SU-DHL-6 (cell line): ENCODE data around the gene NT5DC2.

ENCODE experiments used
- H2AFZ ChIP-seq: fragments of 200-600 bp; sonication (generic); 2 replicates; pipeline ENCODE4 v1.6.1; 2014; ENCODE audit warnings: low read depth, mild to moderate bottlenecking, moderate library complexity, mixed read lengths, antibody characterized with exemption, low read length; ENCODE audit not compliant: severe bottlenecking
- H3F3A ChIP-seq: fragments of 200-600 bp; shearing (Covaris generic); 2 replicates; pipeline ENCODE4 v1.6.0; 2016; ENCODE audit warnings: antibody characterized with exemption, mild to moderate bottlenecking; ENCODE audit not compliant: insufficient read depth
- H3K27ac ChIP-seq: fragments of 200-600 bp; sonication (generic); 2 replicates; pipeline ENCODE4 v1.5.1; 2016; ENCODE audit warnings: low read depth, mild to moderate bottlenecking, low read length, moderate library complexity, mixed read lengths
- H3K27me3 ChIP-seq: fragments of 200-600 bp; sonication (generic), shearing (Covaris generic); 2 replicates; pipeline ENCODE4 v1.6.0; 2014; ENCODE audit warnings: mild to moderate bottlenecking, low read length
- H3K36me3 ChIP-seq: fragments of 200-600 bp; sonication (generic); 2 replicates; pipeline ENCODE4 v1.6.1; 2014; ENCODE audit warnings: mild to moderate bottlenecking, low read length, mixed read lengths
- H3K4me2 ChIP-seq: fragments of 300-600, 200-600 bp; shearing (Covaris generic), sonication (generic); 2 replicates; pipeline ENCODE4 v1.6.0; 2014; ENCODE audit warnings: low read length, low read depth, mild to moderate bottlenecking; ENCODE audit not compliant: poor library complexity, severe bottlenecking
- H3K4me3 ChIP-seq: fragments of 200-600 bp; sonication (generic); 2 replicates; pipeline ENCODE4 v1.5.1; 2014; ENCODE audit warnings: antibody characterized with exemption, low read length, mild to moderate bottlenecking, mixed read lengths; ENCODE audit not compliant: insufficient read depth, poor library complexity, severe bottlenecking
- H3K79me2 ChIP-seq: fragments of 200-600 bp; sonication (generic); 2 replicates; pipeline ENCODE4 v1.6.1; 2014; ENCODE audit warnings: mild to moderate bottlenecking, low read length, moderate library complexity; ENCODE audit not compliant: insufficient read depth
- H3K9ac ChIP-seq: fragments of 200-600 bp; sonication (generic); 2 replicates; pipeline ENCODE4 v1.7.0; 2014; ENCODE audit warnings: mild to moderate bottlenecking, low read length
- H3K9me2 ChIP-seq: fragments of 200-600 bp; sonication (generic); replicated peaks from 2 replicates; pipeline ENCODE4 v1.6.1; 2014; ENCODE audit warnings: low read length; ENCODE audit not compliant: insufficient read depth
- H3K9me3 ChIP-seq: fragments of 200-600 bp; sonication (generic); 2 replicates; pipeline ENCODE4 v1.6.1; 2014; ENCODE audit warnings: low read length, mixed read lengths; ENCODE audit not compliant: insufficient read depth
- H4K20me1 ChIP-seq: fragments of 200-600 bp; sonication (generic); 2 replicates; pipeline ENCODE4 v1.6.1; 2014; ENCODE audit warnings: low read depth, mild to moderate bottlenecking, antibody characterized with exemption, low read length, moderate library complexity, mixed read lengths
- CTCF ChIP-seq: fragments of 200-600 bp; sonication (generic); IDR thresholded peaks from one replicate; pipeline ENCODE4 v1.5.1; 2017; ENCODE audit warnings: antibody characterized with exemption, mild to moderate bottlenecking, low read length, moderate library complexity; ENCODE audit not compliant: insufficient read depth, poor library complexity, severe bottlenecking
- EZH2phosphoT487 ChIP-seq: fragments of 200-600 bp; sonication (generic), shearing (Covaris generic); conservative IDR thresholded peaks from 2 replicates; pipeline ENCODE4 v1.6.1; 2018; ENCODE audit warnings: mild to moderate bottlenecking, antibody characterized with exemption, low read length, moderate library complexity, mixed read lengths

The NT5DC2 gene

GRCh38 chr3:52501046-52501445 lies 32.6 kb downstream of the NT5DC2 start:
- Histone ChIP-seq H3K79me2 (no peaks in the 10 kb centered on the region), H3K9ac (no peak overlapping the region), H3K27ac (no peak overlapping the region), H3K4me3 (no peak overlapping the region), H3K9me3 (no peaks in the 10 kb centered on the region), H3K4me2 (no peak overlapping the region), H4K20me1 (no peaks in the 10 kb centered on the region; the same call in 1 of the 2 replicates), H2AFZ (no peak overlapping the region), H3F3A (no peaks in the 10 kb centered on the region), H3K27me3 (no peaks in the 10 kb centered on the region), H3K36me3 (no peaks in the 10 kb centered on the region), H3K9me2 (no peaks in the 10 kb centered on the region)
- no peak for TF ChIP-seq EZH2phosphoT487

GRCh38 chr3:52498137-52499054 lies 35.3 kb downstream of the NT5DC2 start:
- Histone ChIP-seq H3K9ac (no peak overlapping the region), H3K9me2 (no peaks in the 10 kb centered on the region), H3F3A (no peaks in the 10 kb centered on the region), H3K4me2 (no peak overlapping the region), H3K27ac (no peak overlapping the region), H3K27me3 (no peaks in the 10 kb centered on the region), H4K20me1 (no peaks in the 10 kb centered on the region), H3K36me3 (no peaks in the 10 kb centered on the region), H3K79me2 (no peaks in the 10 kb centered on the region), H2AFZ (no peak overlapping the region), H3K9me3 (no peaks in the 10 kb centered on the region), H3K4me3 (no peak overlapping the region)
- TF ChIP-seq EZH2phosphoT487 (no peak), CTCF (no peak)

GRCh38 chr3:52495777-52496602 lies 37.7 kb downstream of the NT5DC2 start:
- Histone ChIP-seq H3K27ac (no peak overlapping the region), H3K9ac (no peak overlapping the region), H3K27me3 (no peaks in the 10 kb centered on the region), H3F3A (no peaks in the 10 kb centered on the region), H3K4me3 (no peak overlapping the region), H3K79me2 (no peaks in the 10 kb centered on the region), H4K20me1 (no peaks in the 10 kb centered on the region), H3K36me3 (no peaks in the 10 kb centered on the region), H3K9me3 (no peaks in the 10 kb centered on the region), H3K4me2 (no peak overlapping the region), H2AFZ (no peak overlapping the region), H3K9me2 (no peaks in the 10 kb centered on the region)
- TF ChIP-seq EZH2phosphoT487 (no peak), CTCF (no peak)
